ENCODE results near the gene GRK6.

GRCh38 chr5:177433658-177434217 lies 7.3 kb downstream of the GRK6 start:
- TF ChIP-seq, protein P1, sequence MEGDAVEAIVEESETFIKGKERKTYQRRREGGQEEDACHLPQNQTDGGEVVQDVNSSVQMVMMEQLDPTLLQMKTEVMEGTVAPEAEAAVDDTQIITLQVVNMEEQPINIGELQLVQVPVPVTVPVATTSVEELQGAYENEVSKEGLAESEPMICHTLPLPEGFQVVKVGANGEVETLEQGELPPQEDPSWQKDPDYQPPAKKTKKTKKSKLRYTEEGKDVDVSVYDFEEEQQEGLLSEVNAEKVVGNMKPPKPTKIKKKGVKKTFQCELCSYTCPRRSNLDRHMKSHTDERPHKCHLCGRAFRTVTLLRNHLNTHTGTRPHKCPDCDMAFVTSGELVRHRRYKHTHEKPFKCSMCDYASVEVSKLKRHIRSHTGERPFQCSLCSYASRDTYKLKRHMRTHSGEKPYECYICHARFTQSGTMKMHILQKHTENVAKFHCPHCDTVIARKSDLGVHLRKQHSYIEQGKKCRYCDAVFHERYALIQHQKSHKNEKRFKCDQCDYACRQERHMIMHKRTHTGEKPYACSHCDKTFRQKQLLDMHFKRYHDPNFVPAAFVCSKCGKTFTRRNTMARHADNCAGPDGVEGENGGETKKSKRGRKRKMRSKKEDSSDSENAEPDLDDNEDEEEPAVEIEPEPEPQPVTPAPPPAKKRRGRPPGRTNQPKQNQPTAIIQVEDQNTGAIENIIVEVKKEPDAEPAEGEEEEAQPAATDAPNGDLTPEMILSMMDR (IDR thresholded peaks at IDR 0.05), result no peak
- no peak for TF ChIP-seq POLR2A (IDR thresholded peaks at IDR 0.05)
